GM12878 (cell line): ENCODE measurements around the gene EEPD1. TPM values are rescaled to one million over a fixed set of nuclear protein-coding genes. Genes with fewer than 3 reads are reported as not detected.

ENCODE experiments used
- ATAC-seq: fragments of 200-7000 bp; cut with Tn5 transposase; 3 replicates; pipeline ENCODE4 v1.9.1; 2020; ENCODE audit warnings: mild to moderate bottlenecking, moderate library complexity
- BruUV-seq: library from RNA; stranded (reverse); fragments of 400-500 nt; replicated peaks from 2 replicates; lab custom pipeline; 2021; lab: Mats Ljungman, UMichigan
- CTCF ChIA-PET: fragments of 300-600 bp; sonication (Branson Sonifier 250); formaldehyde crosslinking; extraction: SDS; loops from one replicate; lab custom pipeline; 2021; ENCODE audit warnings: inconsistent platforms; lab: Yijun Ruan, JAX
- POLR2A ChIA-PET: fragments of 350-600 bp; formaldehyde crosslinking; extraction: SDS; loops from one replicate; lab custom pipeline; 2021; ENCODE audit warnings: inconsistent platforms; lab: Charles Lee
- RAD21 ChIA-PET: fragments of 300-600 bp; sonication (Branson Sonifier 250); formaldehyde crosslinking; loops from one replicate; lab custom pipeline; 2023; ENCODE audit warnings: antibody characterized with exemption; ENCODE audit not compliant: unreplicated experiment; lab: Charles Lee
- SMC1A ChIA-PET: fragments of 300-600 bp; sonication (Branson Sonifier 250); formaldehyde crosslinking; loops from one replicate; lab custom pipeline; 2023; ENCODE audit not compliant: unreplicated experiment, uncharacterized antibody; lab: Charles Lee
- DNase-seq: peaks from one replicate; pipeline ENCODE4 v3.0.0-alpha.2; 2011; ENCODE audit warnings: low read depth, low spot score
- FAIRE-seq: peaks from 3 replicates; lab custom pipeline; 2011; peaks lifted over from hg19 to GRCh38; lab: Jason Lieb, UNC
- H2AFZ ChIP-seq: 2 replicates; pipeline ENCODE4 v1.6.0; 2011; ENCODE audit warnings: low read depth, low read length, control low read depth; ENCODE audit not compliant: control insufficient read depth
- H3K27ac ChIP-seq: 2 replicates; pipeline ENCODE4 v1.5.1; 2011; ENCODE audit warnings: control low read depth; ENCODE audit not compliant: control insufficient read depth, insufficient read depth
- H3K27me3 ChIP-seq, 2 experiments: replicated peaks in 1 of 2; 2 replicates each; pipeline versions ENCODE4 v1.6.0 to v1.6.1; 2011; ENCODE audit warnings: low read length in 1 of 2; ENCODE audit not compliant: control insufficient read depth in 2 of 2, insufficient read depth in 2 of 2
- H3K36me3 ChIP-seq, 2 experiments: 2 replicates each; pipeline ENCODE4 v1.5.1; 2011; ENCODE audit warnings: low read length in 1 of 2; ENCODE audit not compliant: control insufficient read depth in 2 of 2, insufficient read depth in 2 of 2
- H3K4me1 ChIP-seq: 2 replicates; pipeline ENCODE4 v1.6.1; 2011; ENCODE audit warnings: mild to moderate bottlenecking, low read length, moderate library complexity, mixed read lengths; ENCODE audit not compliant: control insufficient read depth, insufficient read depth
- H3K4me2 ChIP-seq: 2 replicates; pipeline ENCODE4 v1.6.0; 2011; ENCODE audit warnings: control low read depth; ENCODE audit not compliant: control insufficient read depth, insufficient read depth
- H3K4me3 ChIP-seq: fragments of 200-600 bp; sonication (generic); 2 replicates; pipeline ENCODE4 v1.5.1; 2016
- H3K79me2 ChIP-seq: 2 replicates; pipeline ENCODE4 v1.6.0; 2011; ENCODE audit warnings: low read length; ENCODE audit not compliant: control insufficient read depth, insufficient read depth
- H3K9ac ChIP-seq: 2 replicates; pipeline ENCODE4 v1.8.0; 2011; ENCODE audit warnings: low read length, control low read depth, mixed read lengths; ENCODE audit not compliant: control insufficient read depth, insufficient read depth
- H3K9me3 ChIP-seq: replicated peaks from 3 replicates; pipeline ENCODE4 v1.5.1; 2011; ENCODE audit warnings: mild to moderate bottlenecking, low read length; ENCODE audit not compliant: control insufficient read depth, insufficient read depth
- H4K20me1 ChIP-seq: 2 replicates; pipeline ENCODE4 v1.6.0; 2011; ENCODE audit not compliant: control insufficient read depth, insufficient read depth
- CBFB ChIP-seq: IDR thresholded peaks from 2 replicates; pipeline ENCODE4 v1.6.1; 2016; ENCODE audit warnings: antibody characterized with exemption, low read depth
- CBX5 ChIP-seq: sonication (generic); IDR thresholded peaks from 2 replicates; pipeline ENCODE4 v1.6.1; 2016; ENCODE audit warnings: low read depth, moderate library complexity, mild to moderate bottlenecking, inconsistent platforms
- CEBPB ChIP-seq, 2 experiments: fragments of 150-350 bp in 1 of 2; IDR thresholded peaks; 2 replicates each; pipeline ENCODE4 v1.6.1; 2012 to 2014; ENCODE audit warnings: low read depth in 2 of 2, low read length in 2 of 2, borderline replicate concordance in 1 of 2, inconsistent platforms in 1 of 2
- CHD4 ChIP-seq: fragments of 200-600 bp; sonication (generic); IDR thresholded peaks from 2 replicates; pipeline ENCODE4 v1.6.1; 2016; ENCODE audit warnings: mild to moderate bottlenecking
- FOXK2 ChIP-seq: fragments of 450-650 bp; IDR thresholded peaks from 2 replicates; pipeline ENCODE4 v1.6.1; 2017; ENCODE audit warnings: mild to moderate bottlenecking, moderate library complexity
- GABPA ChIP-seq: IDR thresholded peaks from 2 replicates; pipeline ENCODE4 v1.6.1; 2014; ENCODE audit warnings: antibody characterized with exemption, low read depth, mild to moderate bottlenecking, inconsistent platforms
- GATAD2B ChIP-seq: fragments of 450-650 bp; conservative IDR thresholded peaks from 2 replicates; pipeline ENCODE4 v1.6.1; 2017; ENCODE audit warnings: low read depth, mild to moderate bottlenecking, moderate library complexity
- KDM1A ChIP-seq: fragments of 200-600 bp; sonication (generic); IDR thresholded peaks from 2 replicates; pipeline ENCODE4 v1.6.1; 2016; ENCODE audit warnings: borderline replicate concordance
- NFIC ChIP-seq: IDR thresholded peaks from 2 replicates; pipeline ENCODE4 v1.6.1; 2012; ENCODE audit warnings: low read depth, mild to moderate bottlenecking, inconsistent platforms, low read length, moderate library complexity
- NR2C1 ChIP-seq: fragments of 450-650 bp; IDR thresholded peaks from 2 replicates; pipeline ENCODE4 v1.6.1; 2017; ENCODE audit warnings: antibody characterized with exemption, mild to moderate bottlenecking, moderate library complexity
- SMARCA5 ChIP-seq: fragments of 450-650 bp; IDR thresholded peaks from 2 replicates; pipeline ENCODE4 v1.6.1; 2017; ENCODE audit warnings: mild to moderate bottlenecking
- TCF3 ChIP-seq: IDR thresholded peaks from 2 replicates; pipeline ENCODE4 v1.6.1; 2012; ENCODE audit warnings: low read depth, mild to moderate bottlenecking, low read length, borderline replicate concordance; ENCODE audit not compliant: insufficient read depth
- ZNF24 ChIP-seq: fragments of 450-650 bp; IDR thresholded peaks from 2 replicates; pipeline ENCODE4 v1.6.1; 2017; ENCODE audit warnings: antibody characterized with exemption, mild to moderate bottlenecking
- WGBS: methylation state at CpG from one replicate; pipeline ENCODE4 v1.1.6; 2016; ENCODE audit warnings: low lambda C conversion rate; ENCODE audit not compliant: insufficient replicate concordance, insufficient coverage; ENCODE audit errors: missing lambda C conversion rate; 5-methylcytosine and 5-hydroxymethylcytosine counted together
- in situ Hi-C: fragments of 300-500 bp; cut with MboI; formaldehyde crosslinking; loops from 9 replicates; pipeline ENCODE4 v1.14.3; 2018; ENCODE audit warnings: mixed read lengths
- intact Hi-C: fragments of 100-400 bp; cut with micrococcal nuclease; formaldehyde crosslinking; loops from one replicate; pipeline ENCODE4 v1.14.2; 2022; ENCODE audit not compliant: unreplicated experiment
- polyA plus RNA-seq, 11 experiments: library from polyadenylated mRNA; depleted of rRNA in 4 of 11; unstranded in 6 of 11; stranded (reverse) in 5 of 11; fragments of >200 nt; fragmentation: Nextera tagmentation in 4 of 11; fragmentation: Illumina TruSeq in 1 of 11; extraction: Ambion mirVana in 4 of 11; extraction: Trizol in 1 of 11; gene quantifications; 1 replicate in 1 of 11; 2 replicates in 10 of 11; pipeline versions ENCODE4 v1.2.1 to v1.2.3, GENCODE V29; 2011 to 2016; ENCODE audit warnings: inconsistent platforms in 2 of 11, missing spikeins in 2 of 11, low read depth in 1 of 11
- total RNA-seq, 4 experiments: library from RNA; depleted of rRNA in 3 of 4; stranded (reverse); fragments of >200 nt in 3 of 4; fragmentation: Illumina TruSeq in 1 of 4; extraction: Trizol in 1 of 4; gene quantifications; 2 replicates each; pipeline versions ENCODE4 v1.2.1 to v1.2.3, GENCODE V29; 2013 to 2021
- TF ChIP-seq, protein P1 (sequence below): fragments of 450-650 bp; formaldehyde crosslinking; IDR thresholded peaks from 2 replicates; pipeline ENCODE4 v1.4.0; 2020; ENCODE audit warnings: mild to moderate bottlenecking, moderate library complexity
- TF ChIP-seq, protein P2 (sequence below): fragments of 450-650 bp; formaldehyde crosslinking; IDR thresholded peaks from 2 replicates; pipeline ENCODE4 v1.5.0; 2022; ENCODE audit warnings: mild to moderate bottlenecking, missing genetic modification characterization
- TF ChIP-seq, protein P3 (sequence below): fragments of 450-650 bp; IDR thresholded peaks from 2 replicates; pipeline ENCODE4 v1.6.1; 2017; ENCODE audit warnings: mild to moderate bottlenecking, low read depth, inconsistent platforms; ENCODE audit not compliant: poor library complexity, severe bottlenecking

EEPD1 gene
- total and polyA plus RNA-seq, 10 of the 15 experiments (the other 5 are each of a cell fraction or from before 2014, with no cell fraction given), result 0.24 to 2.8 (median 0.86) TPM; not detected in 1

DNA sequence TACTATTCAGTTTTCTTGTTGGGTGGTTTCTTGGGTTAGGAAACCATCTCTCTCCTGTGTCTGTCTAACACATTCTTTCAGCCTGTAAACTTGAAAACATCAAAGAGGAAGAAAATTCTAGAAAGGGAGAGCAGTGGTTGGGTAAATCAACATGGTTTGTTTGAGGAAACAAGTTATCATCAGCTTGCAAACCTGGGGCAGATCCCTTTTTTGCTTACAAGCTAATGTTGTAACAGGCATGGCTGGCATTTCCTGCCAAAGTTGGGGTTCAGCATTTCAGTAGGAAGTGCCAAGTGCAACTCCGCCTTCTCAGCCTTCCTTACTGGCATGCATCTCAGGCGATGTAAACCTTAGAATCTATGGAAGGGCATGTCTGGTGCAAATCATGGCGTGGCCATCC is 112.6 kb downstream of the EEPD1 start:
- no peak overlapping the region for H3K9ac ChIP-seq
- in situ Hi-C loops, result no loop called here
- peaks cover 20% of the 10 kb centered on the region for H3K4me1 ChIP-seq
- ATAC-seq (no peak), FAIRE-seq (no peak)
- 66% methylated on average over 3 of the region's 3 CpGs for WGBS
- RAD21 ChIA-PET, result interaction anchor here (3.4 to 4.1 kb wide), 3 partner anchors 13 to 25 kb away, joined by 10 to 62 read pairs (median 30); no protein-coding TSS in a partner anchor
- no peaks in the 10 kb centered on the region for H3K9me3 ChIP-seq
- H3K36me3 ChIP-seq, result no peaks in the 10 kb centered on the region
- H3K4me2 ChIP-seq, result no peak overlapping the region
- intact Hi-C loops, result no loop called here
- no peak overlapping the region for H3K4me3 ChIP-seq
- H4K20me1 ChIP-seq, result no peaks in the 10 kb centered on the region
- H3K27ac ChIP-seq, result no peak overlapping the region
- H3K79me2 ChIP-seq, result no peaks in the 10 kb centered on the region
- POLR2A ChIA-PET, result interaction anchor here (2.3 kb wide), 1 partner anchor 12 kb away, joined by 10 read pairs; no protein-coding TSS in a partner anchor
- TF ChIP-seq NFIC, result no peak
- TF ChIP-seq CBFB, result no peak
- no peak for TF ChIP-seq GABPA
- TF ChIP-seq SMARCA5, result no peak
- no peak for TF ChIP-seq CEBPB (IDR thresholded peaks at IDR 0.05; ENCODE audit: borderline replicate concordance in 1 of 2, low read depth in 2 of 2, low read length in 2 of 2)
- TF ChIP-seq NR2C1, result no peak
- no peak for TF ChIP-seq GATAD2B
- TF ChIP-seq ZNF24, result no peak
- TF ChIP-seq, protein P1, sequence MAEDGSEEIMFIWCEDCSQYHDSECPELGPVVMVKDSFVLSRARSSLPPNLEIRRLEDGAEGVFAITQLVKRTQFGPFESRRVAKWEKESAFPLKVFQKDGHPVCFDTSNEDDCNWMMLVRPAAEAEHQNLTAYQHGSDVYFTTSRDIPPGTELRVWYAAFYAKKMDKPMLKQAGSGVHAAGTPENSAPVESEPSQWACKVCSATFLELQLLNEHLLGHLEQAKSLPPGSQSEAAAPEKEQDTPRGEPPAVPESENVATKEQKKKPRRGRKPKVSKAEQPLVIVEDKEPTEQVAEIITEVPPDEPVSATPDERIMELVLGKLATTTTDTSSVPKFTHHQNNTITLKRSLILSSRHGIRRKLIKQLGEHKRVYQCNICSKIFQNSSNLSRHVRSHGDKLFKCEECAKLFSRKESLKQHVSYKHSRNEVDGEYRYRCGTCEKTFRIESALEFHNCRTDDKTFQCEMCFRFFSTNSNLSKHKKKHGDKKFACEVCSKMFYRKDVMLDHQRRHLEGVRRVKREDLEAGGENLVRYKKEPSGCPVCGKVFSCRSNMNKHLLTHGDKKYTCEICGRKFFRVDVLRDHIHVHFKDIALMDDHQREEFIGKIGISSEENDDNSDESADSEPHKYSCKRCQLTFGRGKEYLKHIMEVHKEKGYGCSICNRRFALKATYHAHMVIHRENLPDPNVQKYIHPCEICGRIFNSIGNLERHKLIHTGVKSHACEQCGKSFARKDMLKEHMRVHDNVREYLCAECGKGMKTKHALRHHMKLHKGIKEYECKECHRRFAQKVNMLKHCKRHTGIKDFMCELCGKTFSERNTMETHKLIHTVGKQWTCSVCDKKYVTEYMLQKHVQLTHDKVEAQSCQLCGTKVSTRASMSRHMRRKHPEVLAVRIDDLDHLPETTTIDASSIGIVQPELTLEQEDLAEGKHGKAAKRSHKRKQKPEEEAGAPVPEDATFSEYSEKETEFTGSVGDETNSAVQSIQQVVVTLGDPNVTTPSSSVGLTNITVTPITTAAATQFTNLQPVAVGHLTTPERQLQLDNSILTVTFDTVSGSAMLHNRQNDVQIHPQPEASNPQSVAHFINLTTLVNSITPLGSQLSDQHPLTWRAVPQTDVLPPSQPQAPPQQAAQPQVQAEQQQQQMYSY, result no peak
- TF ChIP-seq CHD4, result no peak
- no peak for TF ChIP-seq FOXK2
- no peak for TF ChIP-seq TCF3
- no peak for TF ChIP-seq KDM1A
- TF ChIP-seq, protein P2, sequence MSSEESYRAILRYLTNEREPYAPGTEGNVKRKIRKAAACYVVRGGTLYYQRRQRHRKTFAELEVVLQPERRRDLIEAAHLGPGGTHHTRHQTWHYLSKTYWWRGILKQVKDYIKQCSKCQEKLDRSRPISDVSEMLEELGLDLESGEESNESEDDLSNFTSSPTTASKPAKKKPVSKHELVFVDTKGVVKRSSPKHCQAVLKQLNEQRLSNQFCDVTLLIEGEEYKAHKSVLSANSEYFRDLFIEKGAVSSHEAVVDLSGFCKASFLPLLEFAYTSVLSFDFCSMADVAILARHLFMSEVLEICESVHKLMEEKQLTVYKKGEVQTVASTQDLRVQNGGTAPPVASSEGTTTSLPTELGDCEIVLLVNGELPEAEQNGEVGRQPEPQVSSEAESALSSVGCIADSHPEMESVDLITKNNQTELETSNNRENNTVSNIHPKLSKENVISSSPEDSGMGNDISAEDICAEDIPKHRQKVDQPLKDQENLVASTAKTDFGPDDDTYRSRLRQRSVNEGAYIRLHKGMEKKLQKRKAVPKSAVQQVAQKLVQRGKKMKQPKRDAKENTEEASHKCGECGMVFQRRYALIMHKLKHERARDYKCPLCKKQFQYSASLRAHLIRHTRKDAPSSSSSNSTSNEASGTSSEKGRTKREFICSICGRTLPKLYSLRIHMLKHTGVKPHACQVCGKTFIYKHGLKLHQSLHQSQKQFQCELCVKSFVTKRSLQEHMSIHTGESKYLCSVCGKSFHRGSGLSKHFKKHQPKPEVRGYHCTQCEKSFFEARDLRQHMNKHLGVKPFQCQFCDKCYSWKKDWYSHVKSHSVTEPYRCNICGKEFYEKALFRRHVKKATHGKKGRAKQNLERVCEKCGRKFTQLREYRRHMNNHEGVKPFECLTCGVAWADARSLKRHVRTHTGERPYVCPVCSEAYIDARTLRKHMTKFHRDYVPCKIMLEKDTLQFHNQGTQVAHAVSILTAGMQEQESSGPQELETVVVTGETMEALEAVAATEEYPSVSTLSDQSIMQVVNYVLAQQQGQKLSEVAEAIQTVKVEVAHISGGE (CRISPR knock-in tag), result no peak
- TF ChIP-seq, protein P3, sequence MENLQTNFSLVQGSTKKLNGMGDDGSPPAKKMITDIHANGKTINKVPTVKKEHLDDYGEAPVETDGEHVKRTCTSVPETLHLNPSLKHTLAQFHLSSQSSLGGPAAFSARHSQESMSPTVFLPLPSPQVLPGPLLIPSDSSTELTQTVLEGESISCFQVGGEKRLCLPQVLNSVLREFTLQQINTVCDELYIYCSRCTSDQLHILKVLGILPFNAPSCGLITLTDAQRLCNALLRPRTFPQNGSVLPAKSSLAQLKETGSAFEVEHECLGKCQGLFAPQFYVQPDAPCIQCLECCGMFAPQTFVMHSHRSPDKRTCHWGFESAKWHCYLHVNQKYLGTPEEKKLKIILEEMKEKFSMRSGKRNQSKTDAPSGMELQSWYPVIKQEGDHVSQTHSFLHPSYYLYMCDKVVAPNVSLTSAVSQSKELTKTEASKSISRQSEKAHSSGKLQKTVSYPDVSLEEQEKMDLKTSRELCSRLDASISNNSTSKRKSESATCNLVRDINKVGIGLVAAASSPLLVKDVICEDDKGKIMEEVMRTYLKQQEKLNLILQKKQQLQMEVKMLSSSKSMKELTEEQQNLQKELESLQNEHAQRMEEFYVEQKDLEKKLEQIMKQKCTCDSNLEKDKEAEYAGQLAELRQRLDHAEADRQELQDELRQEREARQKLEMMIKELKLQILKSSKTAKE, result no peak
- TF ChIP-seq CBX5, result no peak
- TF ChIP-seq, all 136 proteins: peak for 0
- CTCF ChIA-PET, result interaction anchor here (0.6 to 1.1 kb wide), 3 partner anchors 26 to 56 kb away, joined by 3 read pairs; no protein-coding TSS in a partner anchor
- DNase-seq, result no peak
- BruUV-seq, result no TSS peak
- Histone ChIP-seq H3K27me3 (no peaks in the 10 kb centered on the region), H2AFZ (no peak overlapping the region)
- SMC1A ChIA-PET, result interaction anchor here (1.2 to 8.7 kb wide), 5 partner anchors 11 to 110 kb away, joined by 3 to 92 read pairs (median 3); no protein-coding TSS in a partner anchor
